Lower lobe of right lung (tissue), 2 donors: ENCODE results near the gene SMG5. TPM values are rescaled to one million over a fixed set of nuclear protein-coding genes. Genes with fewer than 3 reads are reported as not detected.

Source experiments
- ATAC-seq, 2 donors: fragments of 200-7000 bp; cut with Tn5 transposase; one replicate each; pipeline ENCODE4 v1.9.1; 2020 to 2022; ENCODE audit warnings: mild to moderate bottlenecking in 2 of 2, moderate library complexity in 2 of 2
- DNase-seq: peaks from one replicate; pipeline ENCODE4 v3.0.0-alpha.2; 2020
- H3K27ac ChIP-seq: fragments of 200-600 bp; one replicate; pipeline ENCODE4 v1.8.0; 2022
- H3K27me3 ChIP-seq: fragments of 200-600 bp; one replicate; pipeline ENCODE4 v1.8.0; 2022; ENCODE audit warnings: low read depth
- H3K36me3 ChIP-seq: fragments of 200-600 bp; one replicate; pipeline ENCODE4 v1.8.0; 2022; ENCODE audit warnings: mild to moderate bottlenecking
- H3K4me1 ChIP-seq: fragments of 200-600 bp; one replicate; pipeline ENCODE4 v1.8.0; 2022
- H3K4me3 ChIP-seq: fragments of 200-600 bp; one replicate; pipeline ENCODE4 v1.8.0; 2022; ENCODE audit warnings: mild to moderate bottlenecking
- H3K9me3 ChIP-seq: fragments of 200-600 bp; one replicate; pipeline ENCODE4 v1.8.0; 2022
- intact Hi-C: fragments of 100-400 bp; cut with DNase I; formaldehyde crosslinking; loops from one replicate; pipeline ENCODE4 v1.11.0; 2022
- total RNA-seq: library from RNA; stranded (reverse); fragmentation: NEBNext Ultra II Directional; extraction: Animal tissue kit (Norgen Biotek cat#: 25700); gene quantifications from one replicate; pipeline ENCODE4 v1.2.1, GENCODE V29; 2021
- TF ChIP-seq, protein P1 (sequence below): fragments of 200-600 bp; IDR thresholded peaks from one replicate; pipeline ENCODE4 v1.8.0; 2022; ENCODE audit warnings: antibody characterized with exemption, mild to moderate bottlenecking
- donor health status: DM: no; HTN: yes; CAD: no; lungs with severe emphysema.

Gene SMG5
- total RNA-seq, 1 donor from 2014 or later, result 68.9 TPM

DNA sequence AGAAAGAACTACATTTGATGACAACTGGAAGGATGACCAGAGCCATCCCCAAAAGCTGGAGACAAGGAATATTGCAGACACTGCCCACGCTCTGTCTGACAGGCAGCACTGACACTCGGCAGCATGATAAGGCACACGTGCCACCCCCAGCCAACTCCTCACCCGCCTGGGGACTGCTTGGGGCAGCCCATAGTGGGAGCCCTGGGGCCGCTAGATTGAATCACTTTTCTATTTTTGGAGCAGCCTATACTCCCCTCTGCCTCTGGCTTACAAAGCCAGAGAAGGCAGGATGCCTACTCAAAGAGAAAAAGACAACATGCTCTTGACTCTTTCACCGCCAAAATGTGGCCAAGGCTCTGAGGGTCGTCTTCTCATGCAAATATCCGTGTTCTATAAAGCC is 1.3 kb downstream of the SMG5 start:
- intact Hi-C loops, result no loop called here
- no peak overlapping the region for H3K27ac ChIP-seq
- no peak for ATAC-seq
- TF ChIP-seq, protein P1, sequence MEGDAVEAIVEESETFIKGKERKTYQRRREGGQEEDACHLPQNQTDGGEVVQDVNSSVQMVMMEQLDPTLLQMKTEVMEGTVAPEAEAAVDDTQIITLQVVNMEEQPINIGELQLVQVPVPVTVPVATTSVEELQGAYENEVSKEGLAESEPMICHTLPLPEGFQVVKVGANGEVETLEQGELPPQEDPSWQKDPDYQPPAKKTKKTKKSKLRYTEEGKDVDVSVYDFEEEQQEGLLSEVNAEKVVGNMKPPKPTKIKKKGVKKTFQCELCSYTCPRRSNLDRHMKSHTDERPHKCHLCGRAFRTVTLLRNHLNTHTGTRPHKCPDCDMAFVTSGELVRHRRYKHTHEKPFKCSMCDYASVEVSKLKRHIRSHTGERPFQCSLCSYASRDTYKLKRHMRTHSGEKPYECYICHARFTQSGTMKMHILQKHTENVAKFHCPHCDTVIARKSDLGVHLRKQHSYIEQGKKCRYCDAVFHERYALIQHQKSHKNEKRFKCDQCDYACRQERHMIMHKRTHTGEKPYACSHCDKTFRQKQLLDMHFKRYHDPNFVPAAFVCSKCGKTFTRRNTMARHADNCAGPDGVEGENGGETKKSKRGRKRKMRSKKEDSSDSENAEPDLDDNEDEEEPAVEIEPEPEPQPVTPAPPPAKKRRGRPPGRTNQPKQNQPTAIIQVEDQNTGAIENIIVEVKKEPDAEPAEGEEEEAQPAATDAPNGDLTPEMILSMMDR, result no peak
- no peaks in the 10 kb centered on the region for H3K9me3 ChIP-seq
- peak overlapping the region; percentile 89 for H3K4me3 ChIP-seq
- H3K27me3 ChIP-seq, result no peaks in the 10 kb centered on the region
- H3K4me1 ChIP-seq, result peaks cover 32% of the 10 kb centered on the region
- peaks cover 36% of the 10 kb centered on the region for H3K36me3 ChIP-seq
- DNase-seq, result no peak

DNA sequence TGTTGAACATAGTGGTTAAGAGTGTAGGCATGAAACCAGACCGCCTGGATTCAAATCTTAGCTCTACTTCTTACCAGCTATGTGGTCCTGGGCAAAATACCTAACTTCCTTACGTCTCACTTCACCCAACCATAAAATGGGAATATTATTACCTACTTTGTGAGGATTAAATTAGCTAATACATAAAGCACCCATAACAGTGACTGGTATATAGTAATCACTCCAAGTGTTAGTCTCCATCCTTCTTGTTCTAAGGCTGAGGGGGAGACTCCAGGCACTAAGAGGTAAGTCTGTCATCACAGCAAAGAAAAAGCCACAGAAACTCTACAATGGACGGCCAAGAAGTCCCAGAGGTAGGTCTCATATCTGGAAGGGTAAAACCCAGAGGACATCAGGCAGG is 2.8 kb downstream of the SMG5 start:
- intact Hi-C loops, result no loop called here
- Histone ChIP-seq H3K9me3 (no peaks in the 10 kb centered on the region), H3K4me1 (peaks cover 32% of the 10 kb centered on the region), H3K27me3 (no peaks in the 10 kb centered on the region), H3K4me3 (no peak overlapping the region), H3K36me3 (peaks cover 50% of the 10 kb centered on the region), H3K27ac (no peak overlapping the region)
- TF ChIP-seq, protein P1, result no peak
- ATAC-seq, result no peak
- DNase-seq, result no peak

DNA sequence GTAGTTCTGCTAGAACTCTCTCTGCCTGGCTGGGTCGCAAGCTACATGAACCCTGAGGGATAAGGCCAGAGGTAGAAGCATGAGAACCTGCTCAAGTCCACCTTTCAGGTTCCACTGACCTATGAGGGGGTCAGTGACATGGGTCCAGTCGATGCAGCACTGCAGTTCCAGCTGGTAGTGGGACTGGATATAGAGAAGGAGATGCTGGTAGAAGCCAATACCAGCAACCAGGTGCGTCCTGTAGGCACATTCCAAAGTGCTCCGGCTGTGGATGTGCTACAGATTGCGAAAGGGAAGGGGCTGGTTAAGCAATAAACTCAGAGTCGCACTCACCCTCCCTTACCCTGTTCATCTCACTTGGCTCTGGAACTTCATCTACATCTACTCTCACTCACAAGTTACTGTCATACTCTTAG is 5.7 kb downstream of the SMG5 start:
- no peak for DNase-seq
- Histone ChIP-seq H3K27ac (peak overlapping the region; percentile 3), H3K4me1 (peaks cover 19% of the 10 kb centered on the region), H3K27me3 (no peaks in the 10 kb centered on the region), H3K9me3 (no peaks in the 10 kb centered on the region), H3K4me3 (no peak overlapping the region), H3K36me3 (peaks cover 79% of the 10 kb centered on the region)
- peak; percentile 13 to 23 for ATAC-seq
- TF ChIP-seq, protein P1, result no peak
- intact Hi-C loops, result no loop called here

DNA sequence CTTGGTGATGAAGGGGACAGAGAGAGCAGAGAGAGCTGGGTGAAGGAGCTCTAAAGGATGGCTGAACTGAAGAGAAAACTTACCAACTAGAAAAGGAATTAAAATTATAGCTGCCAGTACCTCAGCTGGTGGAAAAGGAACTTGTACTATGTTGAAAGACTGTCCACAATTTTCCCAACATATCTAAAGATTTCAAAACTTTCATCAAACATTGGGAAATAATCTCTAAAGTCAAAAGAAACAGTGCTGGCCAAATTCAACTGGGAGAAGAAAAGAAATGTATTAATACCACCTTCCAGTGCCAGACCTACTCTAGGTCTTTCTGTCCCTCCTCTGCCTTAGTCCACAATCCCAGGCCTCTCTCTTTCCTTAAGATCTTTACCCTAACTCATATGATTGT is 6.1 kb downstream of the SMG5 start:
- TF ChIP-seq, protein P1, result no peak
- Histone ChIP-seq H3K9me3 (no peaks in the 10 kb centered on the region), H3K4me1 (peaks cover 16% of the 10 kb centered on the region), H3K27me3 (no peaks in the 10 kb centered on the region), H3K27ac (peak overlapping the region; percentile 3), H3K4me3 (no peak overlapping the region), H3K36me3 (peaks cover 83% of the 10 kb centered on the region)
- no peak for DNase-seq
- no peak for ATAC-seq
- intact Hi-C loops, result no loop called here

DNA sequence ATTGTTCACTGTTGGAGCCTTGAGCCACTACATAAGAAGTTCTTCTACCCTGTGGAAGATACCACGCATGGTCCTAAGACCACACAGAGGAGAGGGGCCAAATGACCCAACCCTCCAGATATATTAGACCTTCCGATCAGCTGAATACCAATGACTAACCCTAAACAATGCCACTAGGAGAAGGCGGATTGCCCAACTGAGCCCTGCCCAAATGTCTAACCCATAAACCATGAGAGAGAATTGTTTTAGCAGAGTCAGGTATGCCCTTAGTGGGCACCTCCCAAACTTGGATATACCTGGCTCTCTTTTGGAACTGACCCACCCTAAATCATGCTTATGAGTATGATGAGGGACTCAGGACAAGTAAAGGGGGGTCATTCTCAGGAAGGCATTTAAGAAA is 12.3 kb downstream of the SMG5 start:
- TF ChIP-seq, protein P1, result no peak
- intact Hi-C loops, result no loop called here
- Histone ChIP-seq H3K36me3 (peaks cover 100% of the 10 kb centered on the region), H3K4me1 (no peaks in the 10 kb centered on the region), H3K27ac (no peak overlapping the region), H3K4me3 (no peak overlapping the region), H3K27me3 (no peaks in the 10 kb centered on the region), H3K9me3 (no peaks in the 10 kb centered on the region)
- DNase-seq (no peak), ATAC-seq (no peak)

DNA sequence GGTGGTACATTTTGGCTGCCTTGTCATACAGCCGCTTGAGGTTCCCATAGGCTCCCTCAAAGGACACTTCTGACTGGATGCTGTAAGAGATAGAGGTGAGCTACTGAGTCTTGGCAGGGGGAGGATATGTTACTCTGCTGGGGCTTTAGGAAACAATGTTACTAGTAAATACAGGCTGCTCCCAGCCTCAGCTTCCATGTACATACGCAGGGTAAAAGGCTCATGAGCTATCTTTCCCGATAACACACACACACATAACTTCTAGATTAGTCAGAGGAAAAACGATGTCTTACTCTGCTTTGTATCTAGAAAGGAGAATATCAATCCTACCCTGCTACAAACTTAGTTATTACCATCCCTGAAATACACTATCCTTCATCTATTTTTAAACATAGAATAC is 14.3 kb downstream of the SMG5 start:
- no peaks in the 10 kb centered on the region for H3K27me3 ChIP-seq
- peaks cover 98% of the 10 kb centered on the region for H3K36me3 ChIP-seq
- intact Hi-C loops, result no loop called here
- TF ChIP-seq, protein P1, result no peak
- H3K4me3 ChIP-seq, result no peak overlapping the region
- ATAC-seq (no peak), DNase-seq (no peak)
- no peaks in the 10 kb centered on the region for H3K9me3 ChIP-seq
- H3K27ac ChIP-seq, result no peak overlapping the region
- no peaks in the 10 kb centered on the region for H3K4me1 ChIP-seq
